K562 (cell line): ENCODE measurements around the gene RIT1. TPM values are rescaled to one million over a fixed set of nuclear protein-coding genes. Genes with fewer than 3 reads are reported as not detected.

Source experiments
- BCOR ChIP-seq: fragments of 450-650 bp; IDR thresholded peaks from 2 replicates; pipeline ENCODE4 v1.6.1; 2016
- C11orf30 ChIP-seq: fragments of 450-650 bp; IDR thresholded peaks from 2 replicates; pipeline ENCODE4 v1.6.1; 2016; ENCODE audit warnings: low read depth, mild to moderate bottlenecking
- E4F1 ChIP-seq: fragments of 250-450 bp; sonication (Bioruptor Pico); IDR thresholded peaks from 2 replicates; pipeline ENCODE4 v1.5.0; 2021; ENCODE audit warnings: mild to moderate bottlenecking, borderline replicate concordance
- ESRRA ChIP-seq: fragments of 450-650 bp; IDR thresholded peaks from 2 replicates; pipeline ENCODE4 v1.6.1; 2014; ENCODE audit warnings: low read depth, mild to moderate bottlenecking, moderate library complexity, borderline replicate concordance
- ETV1 ChIP-seq: fragments of 450-650 bp; conservative IDR thresholded peaks from 2 replicates; pipeline ENCODE4 v1.6.1; 2016; ENCODE audit warnings: missing genetic modification characterization, control low read depth, low read depth, missing compliant biosample characterization
- FOS ChIP-seq: IDR thresholded peaks from 3 replicates; pipeline ENCODE4 v1.6.1; 2011; ENCODE audit not compliant: insufficient read length; ENCODE audit errors: extremely low read depth
- FOXA3 ChIP-seq, 2 experiments: fragments of 450-650 bp in 1 of 2; sonication (generic) in 1 of 2; formaldehyde crosslinking; IDR thresholded peaks in 1 of 2; conservative IDR thresholded peaks in 1 of 2; 2 replicates each; pipeline versions ENCODE4 v1.4.0 to v1.8.0; 2020 to 2022; ENCODE audit warnings: mild to moderate bottlenecking in 2 of 2, missing genetic modification reagents in 1 of 2
- GABPA ChIP-seq: fragments of 200-800 bp; sonication (Bioruptor generic); conservative IDR thresholded peaks from 2 replicates; pipeline ENCODE4 v1.6.1; 2016; ENCODE audit warnings: low read depth, missing genetic modification characterization, missing compliant biosample characterization
- ILF3 ChIP-seq: fragments of 450-650 bp; IDR thresholded peaks from 2 replicates; pipeline ENCODE4 v1.6.1; 2018; ENCODE audit warnings: antibody characterized with exemption, mild to moderate bottlenecking, moderate library complexity, borderline replicate concordance
- IRF2 ChIP-seq: sonication (generic); formaldehyde crosslinking; IDR thresholded peaks from 2 replicates; pipeline ENCODE4 v1.8.1; 2022; ENCODE audit warnings: mild to moderate bottlenecking, missing genetic modification reagents
- KDM4B ChIP-seq, 2 experiments: fragments of 450-650 bp in 1 of 2; sonication (generic) in 1 of 2; IDR thresholded peaks; 2 replicates each; pipeline ENCODE4 v1.6.1; 2016 to 2017; ENCODE audit warnings: borderline replicate concordance in 2 of 2, antibody characterized with exemption in 1 of 2, low read depth in 1 of 2, mild to moderate bottlenecking in 1 of 2
- KLF6 ChIP-seq: fragments of 250-450 bp; sonication (Bioruptor Pico); IDR thresholded peaks from 2 replicates; pipeline ENCODE4 v1.4.0; 2020; ENCODE audit warnings: mild to moderate bottlenecking, moderate library complexity, borderline replicate concordance
- NFATC3 ChIP-seq: fragments of 450-650 bp; IDR thresholded peaks from 2 replicates; pipeline ENCODE4 v1.6.1; 2017; ENCODE audit warnings: mild to moderate bottlenecking
- NR2C2 ChIP-seq, 2 experiments: fragments of 200-800 bp in 1 of 2; sonication (Bioruptor generic) in 1 of 2; sonication (generic) in 1 of 2; formaldehyde crosslinking in 1 of 2; IDR thresholded peaks; 2 replicates each; pipeline versions ENCODE4 v1.6.1 to v1.8.0; 2016 to 2022; ENCODE audit warnings: mild to moderate bottlenecking in 1 of 2, missing compliant biosample characterization in 1 of 2, missing genetic modification characterization in 1 of 2, missing genetic modification reagents in 1 of 2
- POLR2AphosphoS5 ChIP-seq: IDR thresholded peaks from 2 replicates; pipeline ENCODE4 v1.6.1; 2011; ENCODE audit warnings: mild to moderate bottlenecking, low read depth, low read length, moderate library complexity; ENCODE audit not compliant: control insufficient read depth, insufficient read depth
- PYGO2 ChIP-seq: fragments of 450-650 bp; IDR thresholded peaks from 2 replicates; pipeline ENCODE4 v1.6.1; 2016; ENCODE audit warnings: mild to moderate bottlenecking, missing genetic modification characterization, moderate library complexity, missing compliant biosample characterization
- SREBF1 ChIP-seq: fragments of 150-350 bp; IDR thresholded peaks from 2 replicates; pipeline ENCODE4 v1.6.1; 2014; ENCODE audit warnings: antibody characterized with exemption, low read depth, low read length, borderline replicate concordance
- TOE1 ChIP-seq, 2 experiments: fragments of 450-650 bp in 1 of 2; sonication (generic) in 1 of 2; formaldehyde crosslinking in 1 of 2; IDR thresholded peaks; 2 replicates each; pipeline versions ENCODE4 v1.7.1 to v1.8.0; 2016 to 2022; ENCODE audit warnings: borderline replicate concordance in 2 of 2, mild to moderate bottlenecking in 2 of 2, antibody characterized with exemption in 1 of 2, inconsistent platforms in 1 of 2, low read depth in 1 of 2, missing genetic modification reagents in 1 of 2, moderate library complexity in 1 of 2
- ZBTB43 ChIP-seq: sonication (generic); formaldehyde crosslinking; IDR thresholded peaks from 2 replicates; pipeline ENCODE4 v1.8.0; 2023; ENCODE audit warnings: mild to moderate bottlenecking, missing genetic modification reagents
- polyA plus RNA-seq, 8 experiments: library from polyadenylated mRNA; depleted of rRNA in 4 of 8; stranded (reverse) in 5 of 8; unstranded in 3 of 8; fragments of >200 nt; fragmentation: Nextera tagmentation in 2 of 8; fragmentation: Illumina TruSeq in 1 of 8; extraction: Ambion mirVana in 2 of 8; extraction: Trizol in 1 of 8; gene quantifications; 2 replicates each; pipeline versions ENCODE4 v1.2.1 to v1.2.3, GENCODE V29; 2011 to 2014; ENCODE audit warnings: inconsistent platforms in 1 of 8, missing spikeins in 1 of 8
- total RNA-seq, 7 experiments: library from RNA; depleted of rRNA in 6 of 7; stranded (reverse); fragments of >200 nt in 6 of 7; fragmentation: Illumina TruSeq in 2 of 7; extraction: Trizol in 2 of 7; gene quantifications; 2 replicates each; pipeline versions ENCODE4 v1.2.1 to v1.2.3, GENCODE V29; 2011 to 2021; ENCODE audit warnings: low replicate concordance in 1 of 7
- TF ChIP-seq, protein P1 (sequence below): fragments of 450-650 bp; conservative IDR thresholded peaks from 2 replicates; pipeline ENCODE4 v1.6.1; 2016; ENCODE audit warnings: missing genetic modification characterization, low read depth, mild to moderate bottlenecking, missing compliant biosample characterization, moderate library complexity
- TF ChIP-seq, protein P2 (sequence below): fragments of 450-650 bp; IDR thresholded peaks from 2 replicates; pipeline ENCODE4 v1.6.1; 2016; ENCODE audit warnings: antibody characterized with exemption

RIT1 gene
- total and polyA plus RNA-seq, 9 of the 15 experiments (the other 6 are each of a cell fraction or from before 2014, with no cell fraction given): 13.5 to 57.6 (median 22.9) TPM

- TF ChIP-seq E4F1 (CRISPR knock-in tag) (no peak), SREBF1 (no peak), KLF6 (peak; percentile 27; the same call in 1 of the 2 replicates), ILF3 (no peak), TOE1 (IDR thresholded peaks at IDR 0.05; ENCODE audit: borderline replicate concordance) (no peak), TOE1 (CRISPR knock-in tag; IDR thresholded peaks at IDR 0.05; ENCODE audit: borderline replicate concordance, low read depth) (no peak), PYGO2 (no peak), POLR2AphosphoS5 (no peak), BCOR (no peak), ZBTB43 (CRISPR knock-in tag) (no peak), NR2C2 (CRISPR knock-in tag; IDR thresholded peaks at IDR 0.05) (no peak), NR2C2 (tag; IDR thresholded peaks at IDR 0.05) (peak; percentile 64), C11orf30 (no peak), FOS (no peak), ETV1 (no peak; the same call in 1 of the 2 replicates), NFATC3 (no peak), IRF2 (CRISPR knock-in tag) (no peak), KDM4B (IDR thresholded peaks at IDR 0.05; ENCODE audit: borderline replicate concordance in 2 of 2, low read depth in 1 of 2) (no peak), ESRRA (peak; percentile 87), GABPA (peak; percentile 65), FOXA3 (CRISPR knock-in tag; conservative IDR thresholded peaks at IDR 0.05 in 1 of 2, IDR thresholded peaks at IDR 0.05 in 1 of 2) (no peak)
- TF ChIP-seq, protein P1, sequence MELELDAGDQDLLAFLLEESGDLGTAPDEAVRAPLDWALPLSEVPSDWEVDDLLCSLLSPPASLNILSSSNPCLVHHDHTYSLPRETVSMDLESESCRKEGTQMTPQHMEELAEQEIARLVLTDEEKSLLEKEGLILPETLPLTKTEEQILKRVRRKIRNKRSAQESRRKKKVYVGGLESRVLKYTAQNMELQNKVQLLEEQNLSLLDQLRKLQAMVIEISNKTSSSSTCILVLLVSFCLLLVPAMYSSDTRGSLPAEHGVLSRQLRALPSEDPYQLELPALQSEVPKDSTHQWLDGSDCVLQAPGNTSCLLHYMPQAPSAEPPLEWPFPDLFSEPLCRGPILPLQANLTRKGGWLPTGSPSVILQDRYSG (tag): 0 out of 2 replicates have a peak, but pooled peaks have one; percentile 27
- TF ChIP-seq, protein P2, sequence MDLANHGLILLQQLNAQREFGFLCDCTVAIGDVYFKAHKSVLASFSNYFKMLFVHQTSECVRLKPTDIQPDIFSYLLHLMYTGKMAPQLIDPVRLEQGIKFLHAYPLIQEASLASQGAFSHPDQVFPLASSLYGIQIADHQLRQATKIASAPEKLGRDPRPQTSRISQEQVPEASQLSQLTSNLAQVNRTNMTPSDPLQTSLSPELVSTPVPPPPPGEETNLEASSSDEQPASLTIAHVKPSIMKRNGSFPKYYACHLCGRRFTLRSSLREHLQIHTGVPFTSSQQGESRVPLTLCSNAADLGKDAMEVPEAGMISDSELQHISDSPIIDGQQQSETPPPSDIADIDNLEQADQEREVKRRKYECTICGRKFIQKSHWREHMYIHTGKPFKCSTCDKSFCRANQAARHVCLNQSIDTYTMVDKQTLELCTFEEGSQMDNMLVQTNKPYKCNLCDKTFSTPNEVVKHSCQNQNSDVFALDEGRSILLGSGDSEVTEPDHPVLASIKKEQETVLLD: no peak
Observed at GRCh38 chr1:155940482-155940992, 29.4 kb upstream of the RIT1 start (continued).
